GM12872 (cell line): ENCODE data around the gene SERPINB4.

Experiments used
- CTCF ChIP-seq: IDR thresholded peaks from 3 replicates; pipeline ENCODE4 v1.5.1; 2011; ENCODE audit warnings: low read depth, mild to moderate bottlenecking, low read length, moderate library complexity; ENCODE audit not compliant: insufficient read depth

Gene SERPINB4

GRCh38 chr18:63590966-63591695 is 52.9 kb downstream of the SERPINB4 start:
- no peak for TF ChIP-seq CTCF

DNA sequence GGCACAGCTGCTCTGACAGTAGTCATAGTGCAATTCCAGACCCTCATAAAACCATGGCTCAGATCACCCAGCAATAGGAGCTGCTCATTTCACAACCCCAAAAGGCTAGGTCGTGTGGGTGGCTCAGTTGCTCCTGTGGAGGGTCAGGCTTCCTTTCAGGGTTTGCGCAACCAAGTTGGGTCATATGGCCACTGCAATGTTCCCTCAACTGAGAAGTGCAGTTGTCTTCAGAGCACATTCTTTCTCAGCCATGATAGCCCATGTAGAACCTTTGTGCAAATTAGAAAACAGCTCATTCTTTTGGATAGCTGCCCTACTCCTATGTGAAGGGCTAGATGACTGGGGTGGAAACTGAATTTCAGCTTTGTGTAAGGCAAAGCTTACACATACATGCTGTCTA is 53.7 kb downstream of the SERPINB4 start:
- no peak for TF ChIP-seq CTCF

GRCh38 chr18:63588909-63589308 is 55.1 kb downstream of the SERPINB4 start:
- no peak for TF ChIP-seq CTCF
